ENCODE measurements around the gene NTN1.

The NTN1 gene

DNA sequence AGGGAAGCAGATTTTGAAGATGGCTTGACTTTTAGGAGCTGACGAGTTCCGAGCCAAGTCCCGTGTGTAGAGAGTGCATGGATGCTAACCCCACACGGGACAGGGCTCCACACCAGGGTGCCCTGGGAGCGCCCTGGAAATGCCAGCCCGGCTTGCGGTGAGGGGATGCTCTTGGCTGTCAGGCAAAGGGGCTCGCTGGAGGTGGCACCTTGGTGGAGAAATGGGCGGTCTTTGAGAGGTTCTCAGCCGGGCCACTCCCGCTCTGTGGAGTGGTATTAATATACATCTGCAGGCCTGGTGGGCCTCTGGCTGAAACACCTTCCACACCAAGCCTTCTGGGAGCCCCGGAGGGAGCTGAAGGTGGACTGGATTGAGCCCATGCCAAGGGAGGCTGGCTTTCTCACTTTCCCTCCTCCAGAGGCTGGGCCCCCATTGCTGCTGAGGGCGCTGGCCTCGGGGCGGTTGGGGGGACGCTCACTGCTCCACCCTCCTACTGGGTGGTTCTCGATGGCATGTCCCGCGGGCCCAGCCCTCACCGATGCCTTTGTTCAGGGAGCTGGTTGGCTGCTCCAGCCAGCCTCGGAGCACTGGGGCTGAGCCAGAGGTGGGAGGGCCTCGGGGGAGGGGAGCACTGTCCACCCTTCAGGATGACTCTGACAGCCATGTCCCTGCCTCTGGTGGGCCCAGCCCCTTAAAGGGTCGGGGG, 210.3 kb downstream of the NTN1 start:
- no peak for DNase-seq (ENCODE audit: low read depth in 2 of 2)

DNA sequence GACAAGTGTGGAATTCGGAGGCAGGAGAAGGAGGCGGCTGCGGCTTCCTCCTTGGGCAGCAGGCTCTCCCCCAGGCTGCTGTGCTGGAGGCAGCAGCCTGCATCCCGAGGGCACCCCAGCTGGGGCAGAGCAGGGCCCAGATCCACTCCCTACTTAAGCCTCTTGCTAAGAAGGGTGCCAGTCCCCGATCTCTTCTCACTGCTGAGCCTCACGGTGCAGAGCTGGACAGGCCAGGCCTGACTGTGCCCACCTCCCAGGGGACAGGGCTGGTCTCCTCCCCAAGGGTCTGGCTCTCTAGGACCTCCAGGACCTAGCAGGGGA, 210.8 kb downstream of the NTN1 start:
- DNase-seq (ENCODE audit: low read depth in 2 of 2): no peak

DNA sequence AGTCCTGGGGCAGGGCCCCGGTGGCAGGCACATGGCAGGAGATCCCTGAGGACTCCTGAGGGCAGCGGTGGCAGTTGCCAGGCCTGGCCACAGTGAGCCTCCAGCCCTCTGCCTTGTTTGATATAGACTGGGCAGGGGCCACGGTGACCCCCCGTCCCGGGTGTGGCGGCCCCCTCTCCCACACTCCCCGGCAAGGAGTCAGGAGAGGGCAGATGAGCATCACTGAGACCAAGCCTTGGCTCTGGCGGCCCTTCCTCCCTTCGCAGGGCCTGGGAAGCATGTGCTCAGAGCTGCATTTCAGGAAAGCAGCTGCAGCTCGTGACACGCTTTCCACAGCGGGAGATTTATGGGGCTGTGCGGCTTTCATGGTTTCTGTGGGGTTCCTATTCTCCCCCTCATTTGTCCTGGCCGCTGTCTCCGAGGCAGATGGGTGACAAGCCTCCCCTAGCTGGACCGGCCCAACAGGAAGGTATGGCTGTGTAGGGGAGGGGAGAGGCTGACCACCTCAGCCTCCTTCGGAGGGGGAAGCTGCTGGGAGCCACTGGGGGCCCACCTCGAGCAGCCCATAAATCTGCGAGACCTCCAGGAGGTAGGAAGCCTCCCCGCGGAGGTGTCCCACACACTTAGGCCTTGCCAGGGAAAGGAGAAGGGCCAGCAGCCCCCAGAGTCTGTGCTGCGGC, 211.4 kb downstream of the NTN1 start:
- DNase-seq (ENCODE audit: low read depth in 2 of 2): no peak

DNA sequence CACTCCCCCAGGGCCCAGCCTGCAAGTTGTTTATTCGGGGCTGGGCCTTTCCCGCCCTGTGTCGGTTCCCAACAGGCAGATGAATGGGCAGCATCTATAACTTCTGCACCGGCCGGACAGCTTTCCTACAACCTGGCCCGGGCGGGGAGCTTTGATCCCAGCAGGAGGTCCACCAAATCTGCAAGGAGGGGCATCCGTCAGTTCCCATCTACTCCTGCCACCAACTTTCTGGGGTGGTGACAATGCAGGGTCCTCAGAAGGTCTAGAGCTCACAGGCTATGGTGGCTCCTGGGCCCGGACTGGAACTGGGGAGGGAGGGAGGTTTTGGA, 211.9 kb downstream of the NTN1 start:
- no peak for DNase-seq (ENCODE audit: low read depth in 2 of 2)

DNA sequence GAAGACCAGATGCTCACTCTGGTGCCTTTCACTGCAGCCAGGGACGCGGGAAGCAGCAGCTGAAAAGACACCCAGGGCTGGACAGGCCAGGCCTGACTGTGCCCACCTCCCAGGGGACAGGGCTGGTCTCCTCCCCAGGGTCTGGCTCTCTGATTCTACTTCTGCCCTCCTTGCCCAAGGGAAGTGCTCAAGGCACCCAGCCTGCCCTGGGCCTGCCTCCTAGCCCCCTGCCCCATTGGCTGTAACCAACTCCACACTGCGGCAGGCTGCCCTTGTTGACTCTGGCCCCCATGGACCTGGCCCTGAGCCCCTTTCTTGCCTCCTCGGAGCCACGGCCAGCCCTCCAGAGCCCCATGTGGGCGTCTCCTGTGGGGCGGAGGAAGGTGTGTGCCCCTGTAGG, 212.5 kb downstream of the NTN1 start:
- DNase-seq (ENCODE audit: low read depth in 2 of 2): no peak

DNA sequence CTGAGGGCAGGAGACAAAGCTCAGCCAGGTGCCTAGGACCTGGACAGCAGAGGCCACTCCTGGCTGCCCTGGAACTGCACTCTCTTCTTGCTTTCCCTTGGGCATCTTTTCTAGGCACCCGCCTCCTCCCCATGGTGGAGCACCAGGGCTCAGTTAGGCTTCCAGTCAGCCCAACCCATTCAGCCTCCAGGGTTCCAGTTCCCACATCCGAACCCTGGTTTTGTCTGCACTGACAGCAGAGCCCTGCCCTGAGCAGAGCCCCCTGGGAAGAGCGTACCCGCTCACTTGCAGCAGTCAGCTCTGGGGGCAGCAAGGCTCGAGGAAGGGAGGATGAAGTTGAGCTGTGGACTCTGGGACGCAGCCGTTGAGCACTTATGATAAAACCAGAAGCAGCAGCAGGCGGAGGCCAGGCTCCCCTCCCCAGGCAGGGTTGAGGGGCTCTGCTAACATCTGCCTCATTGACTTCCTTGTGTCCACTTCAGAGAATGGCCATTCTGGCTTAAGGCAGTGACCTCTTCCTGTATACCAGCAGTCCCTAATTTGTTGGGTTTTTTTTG, 213.2 kb downstream of the NTN1 start:
- DNase-seq (ENCODE audit: low read depth in 2 of 2): no peak

DNA sequence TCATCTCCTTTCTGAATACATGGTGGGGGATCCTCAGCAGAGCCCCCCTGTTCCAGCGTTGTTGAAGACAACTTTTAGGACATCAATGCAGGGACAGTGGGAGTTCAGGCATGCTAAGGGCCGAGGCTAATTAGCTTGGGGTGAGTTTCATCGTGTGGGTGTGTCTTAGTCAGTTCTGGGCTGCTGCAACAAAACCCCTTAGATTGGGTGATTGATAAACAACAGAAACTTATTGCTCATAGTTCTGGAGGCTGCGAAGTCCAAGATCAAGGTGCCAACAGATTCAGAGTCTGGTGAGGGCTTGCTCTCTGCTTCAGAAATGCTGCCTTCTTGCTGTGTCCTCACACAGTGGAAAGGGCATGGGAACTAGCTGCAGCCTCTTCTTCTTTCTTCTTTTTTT, 214.0 kb downstream of the NTN1 start:
- no peak for DNase-seq (ENCODE audit: low read depth in 2 of 2)

DNA sequence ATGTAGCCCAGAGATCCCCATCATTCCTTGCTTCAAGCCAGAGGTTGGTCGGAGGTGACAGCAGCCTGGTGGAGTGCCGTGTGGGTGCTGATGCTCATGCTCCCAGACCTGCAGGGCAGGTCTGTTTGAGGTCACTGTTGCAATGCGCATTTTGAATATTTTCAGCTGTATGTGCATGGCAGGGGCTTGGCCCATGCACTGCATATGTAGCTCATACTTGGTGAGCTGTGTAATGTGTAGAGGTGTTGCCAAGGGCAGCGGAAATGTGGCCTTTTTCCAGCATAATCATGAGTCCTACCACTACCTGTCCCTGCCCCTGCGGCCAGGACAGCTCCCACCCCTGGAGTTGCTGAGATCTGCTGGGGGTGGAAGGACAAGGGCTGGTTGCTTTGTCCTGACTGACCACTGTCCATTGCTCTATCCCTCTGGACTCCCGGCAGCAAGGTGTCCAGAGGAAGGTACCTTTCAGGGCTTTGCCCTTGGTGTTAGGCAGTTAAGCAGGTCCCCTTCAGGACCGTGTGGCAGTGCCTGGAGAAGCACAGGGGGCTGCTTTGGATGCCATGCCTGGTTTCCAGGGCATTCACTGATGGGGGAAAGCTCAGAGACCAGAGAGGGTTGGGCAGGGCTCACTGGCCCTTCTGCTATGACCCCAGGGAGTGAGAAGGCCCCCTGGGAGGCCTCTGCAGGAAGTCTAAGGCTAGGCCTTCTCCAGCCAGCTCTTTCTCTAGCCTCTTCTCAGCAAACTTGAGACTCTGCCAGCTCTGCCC, 215.2 kb downstream of the NTN1 start:
- DNase-seq (ENCODE audit: low read depth in 2 of 2): no peak

DNA sequence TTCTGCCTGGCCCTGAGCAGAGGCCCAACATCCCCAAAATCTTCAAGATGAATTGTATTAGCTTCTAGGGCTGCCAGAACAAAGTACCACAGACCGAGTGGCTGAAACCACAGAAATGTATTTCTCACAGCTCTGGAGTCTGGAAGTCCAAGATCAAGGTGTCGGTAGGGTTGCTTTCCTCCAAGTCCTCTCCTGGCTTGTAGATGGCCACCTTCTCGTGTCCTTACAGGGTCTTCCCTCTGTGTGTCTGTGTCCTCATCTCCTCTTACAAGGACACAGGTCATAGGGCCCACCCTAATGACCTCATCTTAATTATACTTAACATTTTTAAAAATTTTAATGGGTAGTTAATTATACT, 215.7 kb downstream of the NTN1 start:
- no peak for DNase-seq (ENCODE audit: low read depth in 2 of 2)

DNA sequence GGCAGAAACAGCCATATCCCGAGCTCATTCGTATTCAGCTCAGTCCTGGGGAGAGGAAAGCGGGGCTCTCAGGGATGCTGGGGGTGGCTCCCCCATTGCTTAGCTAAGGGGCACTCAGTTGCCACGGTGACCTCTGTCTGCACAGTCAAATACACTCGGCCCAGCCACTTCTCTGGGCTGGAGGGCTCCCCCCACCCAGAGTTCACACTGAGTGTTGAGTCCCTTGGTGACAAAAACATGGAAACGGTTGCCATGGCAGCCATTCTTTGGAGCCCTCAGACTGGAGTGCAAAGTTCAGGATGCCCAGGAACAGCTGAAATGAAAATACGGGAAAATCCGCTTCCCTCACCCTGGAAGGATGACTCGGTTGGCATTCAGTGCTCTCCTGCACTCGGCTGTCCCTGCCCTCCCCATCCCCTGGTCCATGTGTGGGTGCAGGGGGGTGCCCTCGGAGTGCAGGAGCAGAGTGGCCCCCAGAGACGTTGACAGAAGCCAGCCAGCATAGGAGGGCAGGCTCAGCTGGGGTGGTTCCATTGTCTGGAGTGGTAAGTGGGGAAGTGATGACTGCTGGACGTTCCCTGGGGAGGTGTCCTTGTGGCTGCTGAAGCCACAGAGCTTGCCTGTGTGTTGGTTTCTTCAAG, 216.5 kb downstream of the NTN1 start:
- DNase-seq (ENCODE audit: low read depth in 2 of 2): no peak

DNA sequence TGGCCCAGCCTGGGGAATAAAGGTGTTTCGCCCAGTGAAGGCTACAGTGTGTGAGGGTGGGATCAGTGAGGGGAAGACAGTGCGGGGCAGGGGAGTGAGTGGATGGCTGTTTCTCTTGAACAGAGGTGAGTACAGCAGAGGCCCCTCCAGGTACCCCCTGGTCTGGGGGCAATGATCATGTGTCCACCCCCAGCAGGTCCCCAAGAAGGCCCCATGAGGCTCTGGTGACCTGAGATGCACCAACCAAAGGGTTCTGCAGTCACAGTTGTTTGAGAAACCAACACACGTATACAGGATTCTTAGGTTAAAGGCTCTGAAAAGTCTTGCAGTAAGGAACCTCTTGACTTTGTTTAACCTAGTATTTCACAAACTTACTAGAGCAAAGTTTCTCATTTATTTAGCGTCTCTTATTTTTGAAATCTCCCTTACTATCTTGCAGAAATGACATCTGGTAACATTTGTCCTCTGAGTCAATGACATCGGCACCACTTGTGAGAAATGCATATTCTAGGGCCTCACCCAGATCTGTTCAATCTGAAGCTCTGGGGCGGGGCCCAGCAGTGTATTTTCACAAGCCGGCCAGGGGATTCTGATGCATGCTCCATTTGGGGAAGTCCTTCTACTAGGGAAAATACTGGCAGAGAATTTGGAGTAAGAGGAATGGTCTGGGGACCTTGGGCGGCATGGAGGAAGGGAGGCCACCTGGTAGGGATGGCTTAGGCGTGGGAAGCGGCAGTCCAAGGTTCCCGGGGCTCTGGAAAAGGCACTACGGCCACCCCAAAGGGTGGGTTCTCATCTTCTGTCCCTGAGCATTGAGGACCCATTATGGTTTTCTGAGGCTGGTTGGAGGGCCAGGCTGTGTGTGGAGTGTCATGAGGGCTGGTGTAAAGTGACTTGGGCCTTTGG, 217.3 kb downstream of the NTN1 start:
- DNase-seq (ENCODE audit: low read depth in 2 of 2): no peak

DNA sequence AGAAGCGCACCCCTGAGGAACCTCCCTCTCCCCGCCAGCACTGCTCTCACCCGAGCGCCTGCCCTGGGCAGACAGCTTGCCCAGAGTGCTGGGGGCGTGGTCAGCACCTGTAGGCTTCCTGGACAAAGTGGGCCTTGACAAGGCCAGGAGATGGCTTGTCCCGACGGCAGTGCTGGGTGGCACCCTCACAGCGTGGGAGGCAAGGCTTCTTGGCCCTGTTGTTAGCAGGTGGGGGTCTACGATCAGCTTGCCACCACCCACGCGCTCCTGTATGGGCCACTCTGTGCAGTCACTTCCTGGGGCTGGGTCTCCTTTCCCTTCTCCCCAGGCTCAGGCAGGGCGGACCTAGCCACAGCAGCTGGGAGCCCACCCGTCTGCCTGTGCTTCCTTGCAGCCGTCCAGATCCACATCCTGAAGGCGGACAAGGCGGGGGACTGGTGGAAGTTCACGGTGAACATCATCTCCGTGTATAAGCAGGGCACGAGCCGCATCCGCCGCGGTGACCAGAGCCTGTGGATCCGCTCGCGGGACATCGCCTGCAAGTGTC, 218.0 kb downstream of the NTN1 start:
- no peak for DNase-seq (ENCODE audit: low read depth in 2 of 2)

DNA sequence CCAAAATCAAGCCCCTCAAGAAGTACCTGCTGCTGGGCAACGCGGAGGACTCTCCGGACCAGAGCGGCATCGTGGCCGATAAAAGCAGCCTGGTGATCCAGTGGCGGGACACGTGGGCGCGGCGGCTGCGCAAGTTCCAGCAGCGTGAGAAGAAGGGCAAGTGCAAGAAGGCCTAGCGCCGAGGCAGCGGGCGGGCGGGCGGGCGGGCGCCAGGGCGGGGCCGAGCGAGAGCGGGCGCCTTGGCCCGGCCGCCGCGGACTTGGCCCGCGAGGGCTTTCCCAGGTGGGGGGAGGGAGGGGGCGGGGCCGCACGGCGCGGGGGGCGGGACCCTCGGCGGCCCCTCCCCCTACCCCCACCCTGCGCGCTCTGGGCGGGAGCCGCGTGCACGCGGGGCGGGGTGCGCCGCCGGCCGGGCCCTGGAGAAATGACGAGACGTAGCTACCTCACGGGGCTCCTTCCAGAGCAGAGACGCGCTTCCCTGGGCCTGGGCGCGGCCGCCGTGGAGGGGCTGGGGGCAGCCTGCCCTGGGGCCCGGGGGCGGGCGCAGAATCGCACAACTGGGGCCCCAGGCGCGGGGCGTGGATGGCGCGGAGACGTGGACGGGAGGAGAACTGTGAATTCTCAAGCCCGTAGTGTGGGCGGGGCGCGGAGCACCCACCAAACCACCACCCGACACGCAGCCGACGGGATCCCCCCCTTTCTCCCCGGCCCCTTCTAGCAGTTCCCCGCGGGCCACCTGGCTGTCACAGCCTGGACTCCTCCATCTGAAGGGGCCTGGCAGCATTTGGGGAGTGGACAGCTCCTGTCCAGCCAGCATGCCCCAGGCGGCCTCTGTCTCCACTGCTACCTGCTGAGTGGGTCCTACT, 218.7 kb downstream of the NTN1 start:
- DNase-seq (ENCODE audit: low read depth in 2 of 2): peak; percentile 52 to 58

DNA sequence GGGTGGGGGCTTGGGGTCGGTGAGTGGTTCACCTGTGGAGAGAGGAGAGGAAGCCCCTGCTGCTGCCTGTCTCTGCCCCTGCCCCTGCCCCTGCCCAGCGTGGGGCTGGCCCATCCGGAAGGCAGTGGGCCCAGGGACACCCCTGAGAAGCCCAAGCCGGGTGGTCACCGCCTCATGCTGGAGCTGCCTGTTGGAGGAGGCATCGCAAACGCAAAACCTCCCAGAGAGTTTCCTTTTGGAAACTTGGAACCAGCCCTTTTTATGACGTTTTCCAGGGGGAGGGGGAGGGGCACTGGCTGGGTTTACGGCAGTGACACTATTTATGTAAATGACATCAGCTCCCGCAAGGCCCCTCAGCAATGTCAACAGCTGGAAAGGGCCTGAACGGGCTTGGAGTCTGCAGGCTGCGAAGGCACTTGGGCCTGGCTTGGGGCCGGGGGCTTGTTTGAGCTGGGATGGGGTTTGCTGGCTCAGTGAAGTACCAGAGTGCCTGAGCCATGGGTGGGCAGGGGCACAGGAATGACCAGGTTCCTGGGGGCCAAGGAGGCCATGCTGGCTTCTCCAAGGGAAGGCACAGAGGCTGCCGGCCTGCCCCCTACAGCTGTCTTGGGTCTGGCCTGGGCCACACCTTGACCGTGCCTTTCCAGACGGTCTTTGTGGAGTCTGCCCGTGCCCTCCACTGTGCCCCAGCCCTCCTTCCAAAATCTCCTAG, 219.5 kb downstream of the NTN1 start:
- DNase-seq (ENCODE audit: low read depth in 2 of 2): no peak

DNA sequence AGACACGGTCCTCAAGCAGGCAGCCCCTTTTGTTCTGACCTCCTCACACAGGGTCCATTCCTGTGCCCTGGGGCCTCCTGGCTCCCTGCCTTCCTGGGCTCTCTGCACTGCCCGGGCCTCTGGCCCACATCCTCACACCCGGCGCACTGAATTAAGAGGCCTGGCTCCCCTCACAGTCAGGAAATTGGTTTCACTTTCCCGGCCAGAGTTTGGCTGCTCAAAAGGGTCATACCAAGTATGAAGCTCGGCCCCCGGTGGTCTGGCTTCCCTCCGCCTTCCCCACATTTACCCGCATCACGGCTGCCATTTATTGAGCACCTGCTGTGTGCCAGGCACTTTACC, 220.0 kb downstream of the NTN1 start:
- no peak for DNase-seq (ENCODE audit: low read depth in 2 of 2)

DNA sequence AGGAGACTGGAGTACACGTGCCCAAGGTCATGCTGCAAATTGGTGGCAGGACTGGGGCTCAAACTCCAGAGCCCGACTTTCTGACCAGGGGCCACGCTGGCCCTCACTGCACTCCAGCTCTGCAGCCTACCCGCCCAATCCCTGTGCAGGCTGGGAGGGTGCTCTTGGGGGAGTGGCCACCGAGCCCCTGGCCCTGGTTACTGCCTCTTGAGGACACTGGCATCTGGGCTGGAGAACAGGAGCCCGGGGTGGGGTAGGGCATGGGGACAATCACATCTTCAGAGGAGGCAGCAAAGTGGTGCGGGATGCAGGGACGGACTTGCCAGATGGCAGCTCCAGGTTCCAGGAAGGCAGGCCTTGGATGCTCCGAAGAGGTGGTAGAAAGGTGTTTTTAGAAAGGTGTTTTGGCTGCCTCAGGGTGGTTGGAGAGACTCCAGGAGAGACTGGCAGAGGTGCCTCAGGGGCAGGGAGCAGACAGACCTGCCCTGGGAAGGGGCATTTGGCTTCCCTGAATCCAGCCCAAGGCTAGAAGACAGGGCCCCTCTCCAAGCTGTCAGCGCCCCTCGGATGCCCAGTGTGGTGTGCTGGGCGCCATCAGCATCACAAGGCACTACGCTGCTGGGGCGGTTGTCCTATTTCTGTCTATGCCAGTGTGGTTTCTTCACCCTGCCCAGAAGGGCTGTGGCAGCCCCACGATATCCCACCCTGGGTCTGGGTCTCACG, 220.6 kb downstream of the NTN1 start:
- DNase-seq (ENCODE audit: low read depth in 2 of 2): no peak

DNA sequence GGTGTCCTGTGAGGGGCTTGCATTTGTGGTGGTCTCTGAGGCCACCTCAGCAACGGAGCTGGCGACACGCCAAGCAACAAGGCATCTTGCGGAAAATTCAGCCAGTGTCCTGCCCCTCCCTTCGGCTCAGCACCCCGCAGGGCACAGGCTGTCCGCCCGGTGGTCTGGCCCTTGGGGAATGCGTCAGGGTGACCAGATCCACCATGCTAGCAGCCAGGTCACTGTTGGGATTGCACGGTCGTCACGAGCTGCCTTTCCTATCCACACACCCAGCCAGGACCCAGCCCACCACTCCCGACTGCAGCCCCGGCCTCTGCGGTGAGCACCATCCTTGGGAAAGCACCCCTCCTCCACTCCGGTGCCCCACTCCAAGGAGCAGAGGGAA, 221.2 kb downstream of the NTN1 start:
- no peak for DNase-seq (ENCODE audit: low read depth in 2 of 2)

DNA sequence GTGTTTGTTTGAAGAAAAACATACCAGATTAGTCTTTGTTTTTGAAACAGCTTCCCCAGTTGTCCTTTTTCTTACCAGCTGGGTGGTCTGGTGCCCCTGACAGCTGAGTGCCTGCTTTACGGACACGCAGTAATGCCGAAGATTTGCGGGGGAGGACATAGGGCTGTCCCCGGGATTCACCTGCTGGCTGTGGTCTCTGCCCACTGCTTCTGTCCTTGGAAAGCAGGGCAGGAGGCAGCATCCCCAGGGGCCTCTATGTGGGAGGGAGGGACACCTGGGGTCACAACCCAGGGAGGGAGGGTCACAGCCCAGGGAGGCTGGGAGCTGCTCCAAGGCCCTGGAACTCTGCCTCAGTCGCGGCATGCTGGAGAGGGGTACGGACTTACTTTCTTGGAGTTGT, 221.7 kb downstream of the NTN1 start:
- no peak for DNase-seq (ENCODE audit: low read depth in 2 of 2)
